Panc1 (cell line): ENCODE results near the gene CLCF1. TPM values are rescaled to one million over a fixed set of nuclear protein-coding genes. Genes with fewer than 3 reads are reported as not detected.

ENCODE experiments used
- ATAC-seq: fragments of 200-7000 bp; cut with Tn5 transposase; 2 replicates; pipeline ENCODE4 v1.9.1; 2020; ENCODE audit warnings: mild to moderate bottlenecking, moderate library complexity
- BruUV-seq: library from RNA; stranded (reverse); fragments of 400-500 nt; replicated peaks from 2 replicates; lab custom pipeline; 2021; lab: Mats Ljungman, UMichigan
- CTCF ChIA-PET: fragments of 300-600 bp; sonication (Branson Sonifier 250); formaldehyde crosslinking; loops from one replicate; lab custom pipeline; 2022; ENCODE audit warnings: antibody characterized with exemption; lab: Charles Lee
- POLR2A ChIA-PET: fragments of 300-600 bp; sonication (Branson Sonifier 250); formaldehyde crosslinking; loops from one replicate; lab custom pipeline; 2022; ENCODE audit warnings: antibody characterized with exemption; lab: Charles Lee
- DNase-seq: peaks from one replicate; pipeline ENCODE4 v3.0.0-alpha.2; 2010; ENCODE audit warnings: low read depth, low spot score
- H3K27ac ChIP-seq: 2 replicates; pipeline ENCODE4 v1.5.1; 2011; ENCODE audit warnings: mild to moderate bottlenecking, low read length, inconsistent platforms
- H3K27me3 ChIP-seq: fragments of 200-500 bp; sonication (Bioruptor generic); 2 replicates; pipeline ENCODE4 v1.6.0; 2014; ENCODE audit warnings: low read length, inconsistent platforms; ENCODE audit not compliant: control insufficient read depth, insufficient read depth
- H3K36me3 ChIP-seq: fragments of 200-500 bp; sonication (Bioruptor generic); 2 replicates; pipeline ENCODE4 v1.5.1; 2014; ENCODE audit warnings: inconsistent platforms, mild to moderate bottlenecking, low read length, moderate library complexity; ENCODE audit not compliant: control insufficient read depth, insufficient read depth
- H3K4me1 ChIP-seq: 2 replicates; pipeline ENCODE4 v1.5.1; 2011; ENCODE audit warnings: inconsistent platforms, mild to moderate bottlenecking, low read length, moderate library complexity; ENCODE audit not compliant: control insufficient read depth, insufficient read depth
- H3K4me3 ChIP-seq, 2 experiments: 2 replicates each; pipeline ENCODE4 v1.5.1; 2011 to 2012; ENCODE audit warnings: low read depth in 2 of 2, low read length in 2 of 2, mild to moderate bottlenecking in 2 of 2, inconsistent platforms in 1 of 2, moderate library complexity in 1 of 2
- H3K9me3 ChIP-seq: fragments of 200-500 bp; sonication (Bioruptor generic); 2 replicates; pipeline ENCODE4 v1.5.1; 2014; ENCODE audit warnings: low read depth, mild to moderate bottlenecking, inconsistent platforms, low read length, moderate library complexity; ENCODE audit not compliant: control insufficient read depth, insufficient read depth
- POLR2AphosphoS5 ChIP-seq: IDR thresholded peaks from 2 replicates; pipeline ENCODE4 v1.6.1; 2012; ENCODE audit warnings: mild to moderate bottlenecking, low read depth, low read length, moderate library complexity
- SIN3A ChIP-seq: IDR thresholded peaks from 2 replicates; pipeline ENCODE4 v1.6.1; 2012; ENCODE audit warnings: low read depth, mild to moderate bottlenecking, low read length, moderate library complexity, borderline replicate concordance; ENCODE audit not compliant: insufficient read depth
- TCF7L2 ChIP-seq: IDR thresholded peaks from 2 replicates; pipeline ENCODE4 v1.6.1; 2011; ENCODE audit warnings: mild to moderate bottlenecking, low read depth, low read length, inconsistent platforms
- in situ Hi-C: cut with HindIII; loops from 2 replicates; pipeline ENCODE4 v1.10.0; 2016; ENCODE audit warnings: low sequenced_read_pairs, low pct_unique_long_range_greater_than_20kb
- intact Hi-C: fragments of 100-400 bp; cut with micrococcal nuclease; formaldehyde crosslinking; loops from one replicate; pipeline ENCODE4 v1.10.0; 2022; ENCODE audit not compliant: unreplicated experiment
- total RNA-seq: library from RNA; stranded (reverse); gene quantifications from one replicate; pipeline ENCODE4 v1.2.1, GENCODE V29; 2021; ENCODE audit not compliant: unreplicated experiment
- TF ChIP-seq, protein P1 (sequence below): fragments of 450-650 bp; IDR thresholded peaks from 2 replicates; pipeline ENCODE4 v1.5.1; 2017; ENCODE audit warnings: mild to moderate bottlenecking
- TF ChIP-seq, protein P2 (sequence below), 2 experiments: IDR thresholded peaks; 2 replicates each; pipeline ENCODE4 v1.6.1; 2011 to 2012; ENCODE audit warnings: low read depth in 2 of 2, control low read depth in 1 of 2, low read length in 1 of 2, mild to moderate bottlenecking in 1 of 2, moderate library complexity in 1 of 2; ENCODE audit not compliant: insufficient read depth in 1 of 2

CLCF1 gene
- total RNA-seq, 1 experiment from 2014 or later = 9.3 TPM

DNA sequence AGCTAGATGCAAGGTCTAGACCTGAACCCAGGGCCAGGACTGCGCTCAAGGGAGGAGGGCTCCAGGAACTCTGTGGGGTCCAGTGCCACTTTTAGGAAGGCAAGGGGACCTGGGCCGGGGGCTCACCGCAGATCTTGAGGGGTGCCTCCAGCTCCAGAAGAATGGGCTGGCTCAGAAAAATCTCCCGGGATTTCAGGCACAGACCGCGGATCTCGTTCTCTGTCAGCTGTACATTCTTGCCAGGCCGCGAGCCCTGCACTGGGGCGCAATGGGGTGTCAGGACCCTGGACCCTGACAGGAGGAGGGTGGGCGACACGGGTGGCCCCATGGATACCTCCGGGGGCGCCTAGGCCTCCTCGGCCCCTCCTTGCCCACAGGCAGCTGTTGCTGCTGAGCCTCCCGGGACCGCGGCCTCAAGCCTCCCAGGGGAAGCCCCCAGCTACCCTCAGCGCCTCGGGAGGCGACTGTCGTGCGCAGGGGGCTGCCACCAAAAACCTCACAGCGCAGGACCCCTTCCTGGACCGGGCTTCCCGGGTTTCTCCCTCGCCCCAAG lies 27.6 kb upstream of the CLCF1 start:
- POLR2A ChIA-PET = interaction anchor here (0.5 to 1.7 kb wide), 11 partner anchors 11 to 354 kb away, joined by 3 to 8 read pairs (median 4); no protein-coding TSS in a partner anchor
- DNase-seq (no peak), ATAC-seq (peak; percentile 9; the same call in 1 of the 2 replicates)
- no peaks in the 10 kb centered on the region for H3K27me3 ChIP-seq
- intact Hi-C loops (no loop called here), in situ Hi-C loops (no loop called here)
- no TSS peak for BruUV-seq
- CTCF ChIA-PET = interaction anchor here (0.6 to 1.6 kb wide), 9 partner anchors 10 to 104 kb away, joined by 3 to 9 read pairs (median 6); partner anchors contain the start of gene PITPNM1
- H3K4me3 ChIP-seq = peak overlapping the region; percentile 84 to 96
- TF ChIP-seq TCF7L2 (no peak), SIN3A (no peak), POLR2AphosphoS5 (0 out of 2 replicates have a peak, but pooled peaks have one; percentile 3)
- peak overlapping the region; percentile 88 for H3K27ac ChIP-seq
- H3K9me3 ChIP-seq = no peaks in the 10 kb centered on the region
- H3K4me1 ChIP-seq = peaks cover 38% of the 10 kb centered on the region
- peaks cover 7% of the 10 kb centered on the region for H3K36me3 ChIP-seq

DNA sequence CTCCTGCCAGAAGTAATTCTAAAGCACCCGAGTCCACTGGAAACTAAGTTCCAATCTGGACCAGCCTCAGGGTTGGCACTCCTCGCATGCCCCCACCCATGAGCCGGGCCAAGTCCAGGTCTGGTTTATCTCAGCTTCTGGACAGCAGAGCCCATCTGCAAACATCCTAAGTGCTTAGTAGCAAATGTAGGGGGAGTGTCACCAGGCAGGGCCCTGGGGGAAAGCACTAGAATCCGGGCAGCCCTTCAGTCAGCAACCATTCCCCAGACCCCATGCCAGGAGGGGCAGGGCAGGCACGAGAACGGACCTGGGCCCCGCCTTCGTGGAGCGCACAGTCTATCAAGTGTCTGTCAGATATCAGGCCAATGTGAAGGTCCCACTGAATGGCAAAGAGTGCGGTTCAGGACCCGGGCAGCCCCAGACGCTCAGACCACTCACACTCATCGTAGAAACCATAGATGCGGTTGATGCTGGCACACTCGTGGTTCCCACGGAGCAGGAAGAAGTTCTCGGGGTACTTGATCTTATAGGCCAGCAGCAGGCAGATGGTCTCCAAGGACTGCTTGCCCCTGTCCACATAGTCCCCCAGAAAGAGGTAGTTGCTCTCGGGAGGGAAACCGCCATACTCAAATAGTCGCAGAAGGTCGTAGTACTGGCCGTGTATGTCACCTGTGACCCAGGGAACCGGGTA lies 27.0 kb upstream of the CLCF1 start:
- DNase-seq (no peak), ATAC-seq (no peak)
- Histone ChIP-seq H3K27ac (peak overlapping the region; percentile 88), H3K9me3 (no peaks in the 10 kb centered on the region), H3K27me3 (no peaks in the 10 kb centered on the region), H3K4me3 (peak overlapping the region; percentile 84 to 96), H3K36me3 (peaks cover 7% of the 10 kb centered on the region), H3K4me1 (peaks cover 38% of the 10 kb centered on the region)
- intact Hi-C loops = no loop called here
- ChIA-PET POLR2A (interaction anchor here (0.5 to 1.7 kb wide), 3 partner anchors 11 to 106 kb away, joined by 3 to 9 read pairs (median 4); no protein-coding TSS in a partner anchor), CTCF (interaction anchor here (1.1 to 1.4 kb wide), 3 partner anchors 24 to 55 kb away, joined by 3 to 6 read pairs (median 3); no protein-coding TSS in a partner anchor)
- in situ Hi-C loops = no loop called here
- TF ChIP-seq SIN3A = no peak
- TF ChIP-seq, protein P1, sequence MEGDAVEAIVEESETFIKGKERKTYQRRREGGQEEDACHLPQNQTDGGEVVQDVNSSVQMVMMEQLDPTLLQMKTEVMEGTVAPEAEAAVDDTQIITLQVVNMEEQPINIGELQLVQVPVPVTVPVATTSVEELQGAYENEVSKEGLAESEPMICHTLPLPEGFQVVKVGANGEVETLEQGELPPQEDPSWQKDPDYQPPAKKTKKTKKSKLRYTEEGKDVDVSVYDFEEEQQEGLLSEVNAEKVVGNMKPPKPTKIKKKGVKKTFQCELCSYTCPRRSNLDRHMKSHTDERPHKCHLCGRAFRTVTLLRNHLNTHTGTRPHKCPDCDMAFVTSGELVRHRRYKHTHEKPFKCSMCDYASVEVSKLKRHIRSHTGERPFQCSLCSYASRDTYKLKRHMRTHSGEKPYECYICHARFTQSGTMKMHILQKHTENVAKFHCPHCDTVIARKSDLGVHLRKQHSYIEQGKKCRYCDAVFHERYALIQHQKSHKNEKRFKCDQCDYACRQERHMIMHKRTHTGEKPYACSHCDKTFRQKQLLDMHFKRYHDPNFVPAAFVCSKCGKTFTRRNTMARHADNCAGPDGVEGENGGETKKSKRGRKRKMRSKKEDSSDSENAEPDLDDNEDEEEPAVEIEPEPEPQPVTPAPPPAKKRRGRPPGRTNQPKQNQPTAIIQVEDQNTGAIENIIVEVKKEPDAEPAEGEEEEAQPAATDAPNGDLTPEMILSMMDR = no peak
- BruUV-seq = no TSS peak

DNA sequence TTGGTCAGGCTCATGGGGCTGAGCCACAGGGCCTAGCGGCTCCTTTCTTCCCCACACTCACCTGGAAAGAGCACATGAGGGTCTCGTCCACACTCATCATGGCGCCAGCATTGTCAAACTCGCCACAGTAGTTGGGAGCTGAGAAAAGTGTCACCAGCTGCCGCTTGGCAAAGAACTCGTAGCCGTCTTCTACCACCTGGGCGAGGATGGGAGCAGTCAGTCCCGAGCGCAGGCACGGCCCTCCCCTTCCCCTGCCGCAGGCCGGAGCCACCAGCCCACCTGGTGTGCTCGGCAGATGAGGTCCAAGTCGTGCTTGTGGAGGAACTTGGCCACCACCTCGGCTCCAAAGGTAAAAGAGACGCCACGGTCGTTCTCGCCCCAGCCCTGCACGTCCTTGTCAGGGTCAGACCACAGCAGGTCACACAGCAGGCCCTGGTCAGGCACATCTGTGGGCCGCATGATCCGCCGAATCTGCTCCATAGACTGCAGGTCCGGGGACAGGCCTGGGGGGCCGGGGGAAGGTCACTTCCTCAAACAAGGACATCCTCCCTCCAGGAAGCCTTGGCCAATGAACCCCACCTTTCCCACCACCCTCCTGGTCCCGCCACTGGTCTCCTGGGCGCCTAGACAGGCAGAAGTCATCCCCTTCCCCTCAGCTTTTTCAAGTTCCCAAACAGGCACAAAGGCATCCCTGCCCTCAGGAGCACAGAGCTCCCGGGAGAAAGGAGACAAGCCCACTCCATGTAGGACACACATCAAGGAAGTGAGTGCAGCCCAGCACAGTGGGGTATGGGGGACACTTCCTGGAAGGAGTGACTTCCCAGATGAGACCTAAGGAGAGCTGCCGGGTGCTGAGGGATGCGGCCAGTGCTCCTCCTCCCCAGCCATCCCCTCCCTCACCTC lies 25.5 kb upstream of the CLCF1 start:
- Histone ChIP-seq H3K4me1 (peaks cover 38% of the 10 kb centered on the region), H3K27ac (peak overlapping the region; percentile 48), H3K4me3 (0 out of 4 replicates have a peak overlapping the region, but pooled peaks of 1 of the 2 experiments have one; percentile 4), H3K36me3 (peaks cover 7% of the 10 kb centered on the region), H3K27me3 (no peaks in the 10 kb centered on the region), H3K9me3 (no peaks in the 10 kb centered on the region)
- intact Hi-C loops = no loop called here
- ATAC-seq = no peak
- no peak for DNase-seq
- BruUV-seq = no TSS peak
- in situ Hi-C loops = no loop called here
- TF ChIP-seq POLR2AphosphoS5 = peak; percentile 53
- TF ChIP-seq, protein P2, sequence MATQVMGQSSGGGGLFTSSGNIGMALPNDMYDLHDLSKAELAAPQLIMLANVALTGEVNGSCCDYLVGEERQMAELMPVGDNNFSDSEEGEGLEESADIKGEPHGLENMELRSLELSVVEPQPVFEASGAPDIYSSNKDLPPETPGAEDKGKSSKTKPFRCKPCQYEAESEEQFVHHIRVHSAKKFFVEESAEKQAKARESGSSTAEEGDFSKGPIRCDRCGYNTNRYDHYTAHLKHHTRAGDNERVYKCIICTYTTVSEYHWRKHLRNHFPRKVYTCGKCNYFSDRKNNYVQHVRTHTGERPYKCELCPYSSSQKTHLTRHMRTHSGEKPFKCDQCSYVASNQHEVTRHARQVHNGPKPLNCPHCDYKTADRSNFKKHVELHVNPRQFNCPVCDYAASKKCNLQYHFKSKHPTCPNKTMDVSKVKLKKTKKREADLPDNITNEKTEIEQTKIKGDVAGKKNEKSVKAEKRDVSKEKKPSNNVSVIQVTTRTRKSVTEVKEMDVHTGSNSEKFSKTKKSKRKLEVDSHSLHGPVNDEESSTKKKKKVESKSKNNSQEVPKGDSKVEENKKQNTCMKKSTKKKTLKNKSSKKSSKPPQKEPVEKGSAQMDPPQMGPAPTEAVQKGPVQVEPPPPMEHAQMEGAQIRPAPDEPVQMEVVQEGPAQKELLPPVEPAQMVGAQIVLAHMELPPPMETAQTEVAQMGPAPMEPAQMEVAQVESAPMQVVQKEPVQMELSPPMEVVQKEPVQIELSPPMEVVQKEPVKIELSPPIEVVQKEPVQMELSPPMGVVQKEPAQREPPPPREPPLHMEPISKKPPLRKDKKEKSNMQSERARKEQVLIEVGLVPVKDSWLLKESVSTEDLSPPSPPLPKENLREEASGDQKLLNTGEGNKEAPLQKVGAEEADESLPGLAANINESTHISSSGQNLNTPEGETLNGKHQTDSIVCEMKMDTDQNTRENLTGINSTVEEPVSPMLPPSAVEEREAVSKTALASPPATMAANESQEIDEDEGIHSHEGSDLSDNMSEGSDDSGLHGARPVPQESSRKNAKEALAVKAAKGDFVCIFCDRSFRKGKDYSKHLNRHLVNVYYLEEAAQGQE (IDR thresholded peaks at IDR 0.05; ENCODE audit: insufficient read depth in 1 of 2, low read depth in 2 of 2, low read length in 1 of 2) = no peak
- POLR2A ChIA-PET = no interaction called here
- CTCF ChIA-PET = no interaction called here
